ENCODE results near the gene SLC16A3. TPM values are rescaled to one million over a fixed set of nuclear protein-coding genes. Genes with fewer than 3 reads are reported as not detected.

SLC16A3 gene
- total RNA-seq, 6 experiments from 2014 or later, result 4.1 to 34.0 (median 7.3) TPM

DNA sequence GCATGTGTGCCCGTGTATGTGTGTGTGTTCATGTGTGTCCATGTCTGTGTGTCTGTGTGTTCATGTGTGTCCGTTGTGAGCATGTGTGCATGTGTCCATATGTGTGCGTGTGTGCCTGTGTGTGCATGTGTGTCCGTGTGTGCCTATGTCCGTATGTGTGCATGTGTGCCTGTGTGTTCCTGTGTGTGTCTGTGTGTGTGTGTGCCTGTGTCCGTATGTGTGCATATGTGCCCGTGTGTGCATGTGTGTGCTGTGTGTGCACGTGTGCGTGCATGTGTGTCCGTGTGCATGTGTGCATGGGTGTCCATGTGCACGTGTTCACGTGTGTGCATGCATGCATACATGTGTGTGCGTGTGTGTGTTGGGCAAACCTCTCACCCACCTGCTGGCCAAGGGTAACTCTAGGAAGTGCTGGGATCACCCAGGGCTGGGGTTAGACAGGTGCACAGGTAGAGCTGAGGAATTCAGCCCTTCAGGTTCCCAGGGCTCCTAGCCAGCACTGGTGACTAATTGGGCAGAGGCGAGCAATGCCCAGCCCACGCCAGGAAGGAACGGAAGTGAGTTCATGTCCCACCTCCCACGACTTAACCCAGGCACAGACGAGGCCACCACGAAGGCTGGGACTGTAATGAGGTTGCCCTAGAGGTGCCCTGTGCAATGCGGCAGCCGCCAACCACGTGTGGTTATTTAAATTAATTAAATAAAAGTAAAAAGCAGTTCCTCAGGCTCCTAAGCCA, 52.8 kb downstream of the SLC16A3 start:
- no peaks in the 10 kb centered on the region for H3K27me3 ChIP-seq
- no peaks in the 10 kb centered on the region for H3K36me3 ChIP-seq
- TF ChIP-seq CTCF (IDR thresholded peaks at IDR 0.05) (no peak), POLR2A (IDR thresholded peaks at IDR 0.05) (no peak)
- intact Hi-C loops (cut with DNase I), result no loop called here
- H3K9me3 ChIP-seq, result no peaks in the 10 kb centered on the region
- H3K4me3 ChIP-seq, result no peak overlapping the region
- H3K27ac ChIP-seq, result no peak overlapping the region
- no peaks in the 10 kb centered on the region for H3K4me1 ChIP-seq
- peak in 2 of 4 donors; percentile 40 to 56 for ATAC-seq
- DNase-seq, result peak in 1 of 3 donors; percentile 43
- WGBS (ENCODE audit: insufficient coverage, low coverage, low lambda C conversion rate, missing lambda C conversion rate), result 73% methylated on average over 3 of the region's 22 CpGs

DNA sequence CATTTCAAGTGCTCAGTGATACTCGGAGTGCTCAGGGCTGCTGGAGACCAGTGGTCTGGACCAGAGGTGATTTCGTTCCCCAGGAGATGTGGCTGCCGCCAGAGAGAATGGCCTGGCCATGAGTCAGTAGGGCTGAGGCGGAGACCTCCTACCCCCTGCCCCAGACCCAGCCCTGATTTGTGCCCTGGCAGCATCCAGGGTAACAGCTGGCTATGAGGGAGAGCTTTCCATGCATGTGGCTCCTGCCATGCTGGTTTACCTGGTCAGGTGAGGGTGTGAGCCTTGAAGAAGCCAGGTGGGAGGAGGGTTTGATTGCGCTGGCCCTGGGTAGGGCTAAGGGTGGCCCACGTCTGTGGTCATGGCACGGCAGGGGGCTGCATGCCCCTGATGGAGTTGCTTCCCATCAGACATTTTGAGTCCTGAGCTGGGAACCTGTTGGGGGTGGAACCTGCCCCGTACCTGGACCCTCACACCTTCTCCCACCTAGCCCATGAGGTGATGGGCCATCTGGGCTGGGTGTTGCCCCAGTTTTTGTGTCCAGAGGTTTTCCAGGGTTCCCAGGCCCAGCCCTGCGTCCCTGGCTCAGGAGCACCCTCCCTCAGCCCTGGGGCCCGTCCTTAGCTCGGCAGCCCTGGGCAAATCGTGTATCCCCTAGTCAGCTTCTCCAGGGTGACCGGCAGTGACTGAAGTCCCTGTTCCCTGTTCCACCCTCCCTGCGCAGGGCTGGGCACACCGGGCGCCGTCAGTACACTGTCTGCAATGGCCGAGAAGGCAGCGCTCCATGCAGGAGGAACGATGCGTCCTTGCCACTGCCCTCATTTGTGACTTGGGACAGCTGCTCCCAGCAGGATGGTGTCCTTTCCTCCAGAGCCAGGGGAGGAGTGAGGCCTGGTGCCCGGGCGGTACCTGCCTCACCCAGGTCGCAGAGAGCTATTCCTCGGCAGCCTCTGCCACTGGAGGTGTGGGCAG, 53.7 kb downstream of the SLC16A3 start:
- H3K9me3 ChIP-seq, result no peaks in the 10 kb centered on the region
- intact Hi-C loops (cut with DNase I), result no loop called here
- H3K27ac ChIP-seq, result no peak overlapping the region
- H3K36me3 ChIP-seq, result no peaks in the 10 kb centered on the region
- H3K4me3 ChIP-seq, result no peak overlapping the region
- DNase-seq (peak in 1 of 3 donors; percentile 46), ATAC-seq (no peak)
- H3K4me1 ChIP-seq, result peaks cover 0 to under 1% (median 0%) of the 10 kb centered on the region in 4 donors
- 58% methylated on average over 2 of the region's 25 CpGs for WGBS (ENCODE audit: insufficient coverage, low coverage, low lambda C conversion rate, missing lambda C conversion rate)
- no peaks in the 10 kb centered on the region for H3K27me3 ChIP-seq
- TF ChIP-seq CTCF (IDR thresholded peaks at IDR 0.05), result no peak

DNA sequence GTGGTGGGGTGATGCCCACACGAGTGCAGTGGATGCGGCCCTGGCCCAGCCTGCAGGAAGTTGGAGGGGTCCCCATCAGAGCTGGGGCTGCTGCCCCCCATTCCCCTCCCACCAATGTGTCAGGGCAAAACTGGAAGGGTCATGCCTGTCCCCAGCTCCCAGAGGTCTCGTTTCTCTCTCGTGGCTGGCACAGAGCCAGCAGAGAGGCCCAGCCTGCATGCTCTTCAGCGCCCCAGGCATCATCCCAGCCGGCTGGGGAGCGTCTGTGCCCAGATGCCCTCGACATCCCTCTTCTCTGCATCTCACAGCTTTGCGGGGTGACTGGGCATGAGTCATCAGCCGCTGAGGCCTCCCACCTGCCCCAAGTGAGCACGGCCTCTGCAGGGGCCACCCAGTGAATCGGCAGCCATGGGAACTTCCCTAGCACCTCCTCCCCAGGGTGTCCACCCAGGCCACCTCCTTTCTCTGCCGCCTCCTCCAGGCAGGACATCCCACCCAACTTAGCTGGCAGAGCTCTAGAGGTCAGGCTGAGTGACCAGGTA, 54.4 kb downstream of the SLC16A3 start:
- intact Hi-C loops (cut with DNase I), result no loop called here
- DNase-seq, result no peak

More for the DNA sequence above, 54.4 kb downstream of the SLC16A3 start:
- no peaks in the 10 kb centered on the region for H3K36me3 ChIP-seq
- ATAC-seq, result no peak
- no peak overlapping the region for H3K4me3 ChIP-seq
- H3K9me3 ChIP-seq, result no peaks in the 10 kb centered on the region
- no peaks in the 10 kb centered on the region for H3K27me3 ChIP-seq
- TF ChIP-seq CTCF (IDR thresholded peaks at IDR 0.05) (no peak), POLR2A (IDR thresholded peaks at IDR 0.05) (no peak)
- no peak overlapping the region for H3K27ac ChIP-seq
- H3K4me1 ChIP-seq, result peaks cover 0 to 4% (median under 1%) of the 10 kb centered on the region in 4 donors
- WGBS (ENCODE audit: insufficient coverage, low coverage, low lambda C conversion rate, missing lambda C conversion rate), result 20% methylated on average over 1 of the region's 13 CpGs
